ENCODE results near the gene BUD31. TPM values are rescaled to one million over a fixed set of nuclear protein-coding genes. Genes with fewer than 3 reads are reported as not detected.

The BUD31 gene
- total RNA-seq, 1 donor from 2014 or later, result 127 TPM

DNA sequence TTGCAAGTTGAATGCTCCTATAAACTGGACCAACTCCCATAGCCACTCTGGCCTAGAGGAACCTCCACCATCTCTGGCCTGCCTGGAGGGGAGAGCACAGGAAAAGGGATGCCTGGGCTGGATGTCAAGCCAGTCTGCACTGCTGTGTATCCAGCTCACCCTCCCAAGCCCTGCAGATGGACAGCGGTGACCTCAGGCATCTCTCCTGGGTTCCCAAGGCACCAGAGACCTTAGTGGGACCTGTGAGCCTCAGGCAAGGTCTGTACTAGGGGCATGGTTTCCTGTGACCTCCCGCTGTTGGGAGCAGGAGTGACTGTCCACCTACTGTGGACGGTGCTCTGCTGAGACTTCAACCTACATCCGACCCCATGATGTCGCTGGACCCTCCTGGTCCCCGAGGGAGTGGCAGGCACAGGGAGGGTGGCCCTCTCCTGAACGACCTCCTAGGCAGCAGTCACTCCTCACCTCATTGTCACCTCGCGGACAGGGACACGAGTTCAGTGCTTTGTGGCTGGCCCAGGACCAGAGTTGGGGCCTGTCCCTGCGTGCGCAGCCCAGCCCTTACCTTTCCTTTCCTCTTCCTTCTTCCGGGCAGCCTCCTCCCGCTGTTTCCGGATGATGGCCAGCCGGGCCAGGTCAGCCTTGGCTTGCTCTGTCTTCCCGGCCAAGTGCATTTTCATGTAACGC, 11.3 kb upstream of the BUD31 start:
- no peak for DNase-seq (ENCODE audit: low spot score)

DNA sequence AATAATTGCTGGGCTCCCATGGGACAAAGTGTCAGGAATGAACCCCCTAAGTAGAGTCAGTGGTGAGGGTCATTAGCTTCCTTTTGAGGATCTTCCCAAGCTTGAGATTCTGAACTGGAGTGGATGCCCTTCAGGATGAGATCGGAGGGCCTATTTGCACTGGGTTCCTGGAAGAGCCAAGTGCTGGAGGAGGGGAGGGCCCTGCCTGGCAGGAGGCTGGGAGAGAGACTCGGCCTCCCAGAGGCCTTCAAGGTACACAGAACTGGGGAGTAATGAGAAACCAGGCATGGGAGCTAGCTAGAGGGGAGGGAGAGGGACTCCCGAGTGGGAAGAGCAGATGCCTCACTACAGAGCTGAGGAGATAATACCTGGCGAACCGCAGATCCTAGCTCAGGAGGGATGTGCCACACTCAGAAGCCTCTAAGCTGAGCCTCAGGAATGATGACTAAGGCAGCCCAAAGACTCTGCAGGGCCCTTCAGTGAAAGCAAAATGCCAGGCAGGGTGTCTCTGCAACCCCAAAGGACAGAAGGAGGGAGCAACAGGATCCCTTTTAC, 9.8 kb upstream of the BUD31 start:
- DNase-seq (ENCODE audit: low spot score), result no peak

DNA sequence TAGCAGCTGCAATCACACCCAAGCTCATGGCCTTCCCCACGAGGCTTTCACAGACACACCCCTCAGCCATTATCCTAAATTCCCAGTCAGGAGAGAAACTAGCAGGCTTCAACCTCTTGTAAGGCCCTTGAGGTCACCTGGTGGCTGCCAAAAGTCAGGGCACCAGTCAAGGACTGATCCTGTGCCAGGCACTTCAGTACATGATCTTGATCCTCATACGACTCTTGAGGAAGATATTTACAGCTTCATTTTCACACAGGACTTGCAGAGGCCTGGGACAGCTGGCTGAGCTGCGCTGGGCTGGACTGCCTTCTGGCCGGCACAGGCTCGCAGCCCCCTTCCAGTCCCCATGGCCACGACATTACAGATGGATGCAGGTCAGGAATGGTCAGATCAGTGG, 9.2 kb upstream of the BUD31 start:
- no peak for DNase-seq (ENCODE audit: low spot score)

DNA sequence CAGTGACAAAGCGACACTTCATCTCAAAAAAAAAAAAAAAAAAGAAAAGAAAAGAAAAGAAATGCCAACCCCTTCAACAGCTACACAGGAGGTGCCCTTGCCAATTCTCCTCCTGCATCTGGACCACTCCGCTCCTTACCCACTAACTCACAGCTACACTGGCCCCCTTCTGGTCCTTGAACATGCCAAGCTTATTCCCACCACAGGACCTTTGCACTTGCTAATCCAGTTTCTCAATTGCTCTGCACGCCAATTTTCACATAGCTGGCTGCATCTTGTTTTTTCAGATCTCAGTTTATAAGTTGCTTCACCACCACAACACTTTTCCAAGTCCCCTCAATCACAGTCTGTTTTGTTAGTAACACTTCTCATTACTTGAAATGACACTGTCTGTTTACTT, 5.9 kb upstream of the BUD31 start:
- no peak for DNase-seq (ENCODE audit: low spot score)

- DNase-seq (ENCODE audit: low spot score), result no peak
Observed at GRCh38 chr7:99403764-99404163, 5.0 kb upstream of the BUD31 start.

GRCh38 chr7:99404235-99404976, 4.4 kb upstream of the BUD31 start:
- DNase-seq (ENCODE audit: low spot score), result no peak

GRCh38 chr7:99404977-99405320, 3.8 kb upstream of the BUD31 start:
- no peak for DNase-seq (ENCODE audit: low spot score)

DNA sequence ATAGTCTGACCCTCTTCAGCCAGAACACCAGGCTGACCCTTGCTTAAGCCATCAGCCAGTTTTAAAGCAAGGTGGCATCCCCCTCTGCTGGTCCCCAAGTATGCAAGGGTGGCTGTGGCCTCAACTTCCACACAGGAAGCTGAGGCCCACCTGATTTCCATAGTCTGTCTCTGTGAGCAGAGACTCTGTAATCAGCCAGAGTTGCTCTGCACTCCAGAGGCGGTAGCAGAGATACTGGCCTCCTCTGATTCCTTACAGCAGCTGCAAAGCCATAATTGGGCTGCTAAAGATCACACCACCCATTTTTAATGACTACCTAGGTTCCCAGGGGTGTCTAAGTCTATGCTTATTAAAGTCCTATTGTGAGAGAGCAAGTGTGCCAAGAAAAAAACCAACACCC, 2.2 kb upstream of the BUD31 start:
- no peak for DNase-seq (ENCODE audit: low spot score)

DNA sequence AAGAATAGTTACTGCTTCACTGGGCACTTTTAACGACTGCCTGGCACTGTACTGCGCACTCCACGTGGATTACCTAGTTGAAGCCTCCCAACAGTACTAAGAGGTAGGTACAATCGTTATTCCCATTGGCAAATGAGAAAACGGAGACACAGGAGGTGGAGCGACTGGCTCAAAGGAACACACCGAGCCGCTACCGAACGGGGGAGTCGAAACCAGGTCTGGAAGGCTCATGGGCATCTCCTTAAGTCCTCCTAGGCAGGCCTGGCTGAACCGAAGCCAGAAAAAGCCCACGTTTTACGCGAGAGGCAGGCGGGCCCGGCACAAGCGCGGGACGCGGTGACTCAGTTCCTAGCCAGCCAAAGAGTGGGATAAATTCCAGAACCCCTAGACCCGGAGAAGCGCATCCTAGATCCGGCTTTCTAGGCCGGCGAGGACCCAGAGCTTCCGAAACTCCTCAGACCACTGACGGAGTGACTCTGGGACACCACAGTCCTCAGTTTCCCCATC, 844 bp upstream of the BUD31 start:
- peak; percentile 62 for DNase-seq (ENCODE audit: low spot score)

GRCh38 chr7:99409192-99409572, 413 bp downstream of the BUD31 start:
- DNase-seq (ENCODE audit: low spot score), result peak; percentile 19

DNA sequence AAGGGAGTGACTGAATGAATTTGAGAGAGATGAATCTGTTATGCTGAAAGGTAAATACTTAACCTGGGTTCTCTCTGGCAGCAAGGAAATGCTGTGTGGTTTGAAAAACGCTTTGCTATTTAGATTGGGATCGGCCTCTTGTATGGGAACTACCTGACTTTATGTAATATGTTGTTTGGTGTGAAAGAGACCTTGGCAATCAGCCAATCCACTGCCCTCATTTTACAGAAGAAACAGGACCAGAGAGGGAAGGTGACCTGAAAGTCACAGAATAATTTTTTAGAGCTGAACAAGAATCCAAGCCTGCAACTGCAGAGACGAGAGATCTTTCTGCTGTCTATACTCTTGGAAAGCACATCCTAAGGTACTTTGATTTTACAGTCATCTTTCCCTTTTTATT, 1.0 kb downstream of the BUD31 start:
- no peak for DNase-seq (ENCODE audit: low spot score)

- no peak for DNase-seq (ENCODE audit: low spot score)
Observed at GRCh38 chr7:99410635-99411034, 1.9 kb downstream of the BUD31 start.

- peak; percentile 32 for DNase-seq (ENCODE audit: low spot score)
Observed at GRCh38 chr7:99415513-99416127, 6.9 kb downstream of the BUD31 start.

- no peak for DNase-seq (ENCODE audit: low spot score)
Observed at GRCh38 chr7:99418260-99418659, 9.5 kb downstream of the BUD31 start.

DNA sequence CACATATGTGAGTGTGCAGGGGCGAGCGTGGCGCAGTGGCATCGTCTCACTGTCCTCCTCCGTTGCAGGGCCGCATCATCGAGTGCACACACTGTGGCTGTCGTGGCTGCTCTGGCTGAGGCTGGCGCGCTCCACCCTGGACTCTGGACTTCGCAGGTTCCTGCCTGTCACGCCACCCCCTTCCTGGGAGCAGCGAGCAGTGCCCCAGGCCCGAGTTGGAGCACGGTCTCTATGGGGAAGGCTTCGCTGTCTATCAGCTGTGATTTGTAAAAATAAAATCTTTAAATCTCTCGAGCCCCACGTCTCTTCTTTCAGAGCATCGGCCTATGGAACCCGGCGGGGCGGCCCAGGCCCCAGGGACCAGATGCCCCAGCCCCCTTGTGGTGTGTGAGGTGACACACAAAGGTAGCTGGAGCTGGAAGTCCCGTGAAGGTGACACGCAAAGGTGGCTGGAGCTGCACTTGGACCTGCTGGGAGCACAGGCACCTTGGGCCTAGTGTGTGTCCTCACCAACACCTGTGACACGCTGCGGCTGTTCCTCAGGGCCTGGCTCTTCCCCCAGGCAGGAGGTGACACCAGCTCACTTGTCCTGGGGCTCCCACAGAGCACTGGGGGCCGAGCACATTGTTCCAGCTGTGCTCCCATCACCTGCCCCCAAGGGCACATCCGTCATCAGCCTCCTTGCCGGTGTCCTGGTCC, 10.7 kb downstream of the BUD31 start:
- no peak for DNase-seq (ENCODE audit: low spot score)

GRCh38 chr7:99420213-99420612, 11.4 kb downstream of the BUD31 start:
- DNase-seq (ENCODE audit: low spot score), result no peak

DNA sequence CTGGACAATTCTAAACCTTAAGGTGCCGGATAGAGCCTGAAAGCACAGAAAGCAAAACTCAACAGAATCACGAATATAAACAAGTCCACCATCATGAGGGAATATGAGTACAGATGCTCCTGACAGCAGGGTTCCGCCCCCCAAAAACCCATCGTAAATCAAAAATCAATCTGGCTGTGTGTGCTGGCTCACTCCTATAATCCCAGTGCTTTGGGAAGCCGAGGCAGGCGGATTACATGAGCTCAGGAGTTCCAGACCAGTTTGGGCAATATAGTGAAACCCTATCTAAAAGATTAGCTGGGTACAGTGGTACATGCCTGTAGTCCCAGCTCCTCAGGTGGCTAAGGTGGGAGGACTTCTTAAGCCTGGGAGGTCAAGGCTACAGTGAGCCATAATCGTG, 12.2 kb downstream of the BUD31 start:
- peak; percentile 61 for DNase-seq (ENCODE audit: low spot score)

DNA sequence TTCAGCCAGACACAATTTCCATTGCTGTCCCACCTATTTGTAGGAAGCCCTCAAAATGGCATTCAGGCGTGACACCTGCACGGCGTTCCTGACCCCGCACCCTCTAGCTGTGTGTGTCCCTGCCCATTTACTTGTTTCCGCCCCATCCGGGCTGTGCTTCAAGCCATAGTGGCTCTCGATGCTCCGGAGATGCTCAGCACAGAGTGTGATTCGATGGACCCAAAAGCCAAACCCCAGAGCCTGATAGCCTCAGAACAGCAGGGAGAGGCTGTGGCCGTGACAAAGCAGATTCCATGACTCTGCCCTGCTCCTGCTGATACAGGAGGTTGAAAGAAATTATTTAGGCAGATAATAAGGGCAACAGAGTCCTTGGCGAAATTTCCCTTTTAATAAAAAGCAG, 13.4 kb downstream of the BUD31 start:
- no peak for DNase-seq (ENCODE audit: low spot score)

DNA sequence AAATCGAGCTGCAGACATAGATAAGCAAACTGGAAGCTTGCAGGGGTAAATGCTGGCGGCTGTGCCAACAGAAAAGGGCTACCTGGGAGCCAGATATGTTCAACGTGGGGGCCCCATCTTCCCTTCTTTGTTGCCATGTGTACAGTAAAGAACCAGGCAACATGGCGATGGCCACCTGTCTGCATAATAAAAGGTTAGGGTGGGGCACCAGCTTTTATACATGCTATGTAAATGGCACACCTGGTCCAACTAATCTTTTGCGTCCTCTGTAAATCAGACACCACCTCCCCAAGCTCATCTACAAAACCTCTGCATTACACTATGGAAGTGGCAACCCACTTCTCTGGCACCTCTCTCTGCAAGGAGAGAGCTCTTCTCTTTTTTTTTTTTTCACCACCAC, 13.9 kb downstream of the BUD31 start:
- no peak for DNase-seq (ENCODE audit: low spot score)

DNA sequence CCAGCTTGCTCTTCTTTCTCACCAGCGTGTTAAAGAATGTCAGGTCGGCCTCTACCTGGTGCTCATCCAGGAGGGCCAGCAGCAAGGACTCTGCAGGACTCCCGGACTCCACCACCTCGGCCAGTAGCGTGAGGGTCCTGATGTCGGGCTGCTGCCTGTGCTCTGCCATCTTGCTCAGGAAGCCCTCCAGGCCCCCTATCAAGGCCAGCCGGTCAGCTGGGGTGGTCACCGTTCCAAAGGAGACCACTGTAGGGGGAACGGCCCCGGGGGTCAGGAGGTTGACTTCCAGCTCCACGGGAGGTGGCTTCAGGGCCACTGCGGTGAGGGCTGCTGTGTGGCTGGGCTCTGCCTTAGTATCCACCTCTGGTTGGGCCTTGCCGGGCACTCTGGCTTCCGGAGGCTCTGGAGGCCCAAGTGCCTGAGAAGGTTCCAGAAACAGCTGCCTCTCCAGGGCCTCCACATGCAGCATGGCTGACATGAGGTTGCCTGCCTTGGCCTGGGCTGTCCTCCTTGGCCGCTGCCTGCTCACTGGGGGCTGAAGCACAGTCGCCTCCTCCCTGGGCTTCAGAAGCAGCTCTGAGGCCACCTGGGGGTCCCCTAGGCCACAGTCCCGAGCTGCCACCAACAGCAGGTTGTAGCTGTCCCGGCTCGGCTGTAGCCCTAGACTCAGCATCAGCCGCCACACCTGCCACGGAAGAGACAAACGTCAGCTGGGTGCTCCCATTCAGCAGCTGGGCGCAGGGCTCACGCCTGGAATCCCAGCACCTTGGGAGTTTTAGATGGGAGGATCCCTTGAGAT, 16.4 kb downstream of the BUD31 start:
- DNase-seq (ENCODE audit: low spot score), result no peak

DNA sequence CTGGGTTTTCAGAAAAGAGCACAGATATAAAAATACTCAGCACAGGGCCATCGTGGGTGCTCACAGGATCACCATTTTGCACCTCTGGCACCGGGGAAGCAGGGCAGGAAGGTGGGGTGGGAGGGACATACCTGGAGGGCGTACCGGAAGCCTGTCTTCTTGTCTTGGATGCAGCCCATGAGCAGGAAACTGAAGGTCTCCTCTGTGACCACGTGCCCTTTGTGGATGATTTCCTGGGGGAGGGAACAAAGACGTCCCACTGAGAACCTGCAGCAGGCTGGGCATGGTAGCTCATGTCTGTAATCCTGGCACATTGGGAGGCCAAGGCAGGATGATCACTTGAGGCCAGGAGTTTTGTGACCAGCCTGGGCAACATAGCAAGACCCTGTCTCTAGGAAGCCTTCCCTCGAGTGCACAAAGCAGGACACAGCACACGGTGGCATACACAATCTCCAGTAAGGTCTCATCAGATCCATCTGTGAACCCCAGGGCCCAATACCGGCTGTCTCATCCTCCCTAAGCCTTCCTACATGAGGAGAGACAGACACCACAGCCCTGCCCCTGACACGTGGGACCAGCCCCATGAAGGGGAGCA, 20.3 kb downstream of the BUD31 start:
- no peak for DNase-seq (ENCODE audit: low spot score)

All from umbilical cord (tissue), 2 donors.